Mucosa of gallbladder (tissue), 1 donor: ENCODE measurements around the gene DGCR2. TPM values are rescaled to one million over a fixed set of nuclear protein-coding genes. Genes with fewer than 3 reads are reported as not detected.
"Not testable (repeated sequence)": the region's sequence is repeated elsewhere in the genome, so short reads cannot be mapped to it uniquely, and the experiment has no call there.

Experiments used
- DNase-seq: peaks from one replicate; pipeline ENCODE4 v3.0.0-alpha.2; 2020; ENCODE audit warnings: low spot score
- total RNA-seq: library from RNA; stranded (reverse); gene quantifications from one replicate; pipeline ENCODE4 v1.2.1, GENCODE V29; 2021
- donor health status: DM: no; HTN: no; CAD: no.

Gene DGCR2, protein sequence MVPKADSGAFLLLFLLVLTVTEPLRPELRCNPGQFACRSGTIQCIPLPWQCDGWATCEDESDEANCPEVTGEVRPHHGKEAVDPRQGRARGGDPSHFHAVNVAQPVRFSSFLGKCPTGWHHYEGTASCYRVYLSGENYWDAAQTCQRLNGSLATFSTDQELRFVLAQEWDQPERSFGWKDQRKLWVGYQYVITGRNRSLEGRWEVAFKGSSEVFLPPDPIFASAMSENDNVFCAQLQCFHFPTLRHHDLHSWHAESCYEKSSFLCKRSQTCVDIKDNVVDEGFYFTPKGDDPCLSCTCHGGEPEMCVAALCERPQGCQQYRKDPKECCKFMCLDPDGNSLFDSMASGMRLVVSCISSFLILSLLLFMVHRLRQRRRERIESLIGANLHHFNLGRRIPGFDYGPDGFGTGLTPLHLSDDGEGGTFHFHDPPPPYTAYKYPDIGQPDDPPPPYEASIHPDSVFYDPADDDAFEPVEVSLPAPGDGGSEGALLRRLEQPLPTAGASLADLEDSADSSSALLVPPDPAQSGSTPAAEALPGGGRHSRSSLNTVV
- total RNA-seq, result 104 TPM

DNA sequence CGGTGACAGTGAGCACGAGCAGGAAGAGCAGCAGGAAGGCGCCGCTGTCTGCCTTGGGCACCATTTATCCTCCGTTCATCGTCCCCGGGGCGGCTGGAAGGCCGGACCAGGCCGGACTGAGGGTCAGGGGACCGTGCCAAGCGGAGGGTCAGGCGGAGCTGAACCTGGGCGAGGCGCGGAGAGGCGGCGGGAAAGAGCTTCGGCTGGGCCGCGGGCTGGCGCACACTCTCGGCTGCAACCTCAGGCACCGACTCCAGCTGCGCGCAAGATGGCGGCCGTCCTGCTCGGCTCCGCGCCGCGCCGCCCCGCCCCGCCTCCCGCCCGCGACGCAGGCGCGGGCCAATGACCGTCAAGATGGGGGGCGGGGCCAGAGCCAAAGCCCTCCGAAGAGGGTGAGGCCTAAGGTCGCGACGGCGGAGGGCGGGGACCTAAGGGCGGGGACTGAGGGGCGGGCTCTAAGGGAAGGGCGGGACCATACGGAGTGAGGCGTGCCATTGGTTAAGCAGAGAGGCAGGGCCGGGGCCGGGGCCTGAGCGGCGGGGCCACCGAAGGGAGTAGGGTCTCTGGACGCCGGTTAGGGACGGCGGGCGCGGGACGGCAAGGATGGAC is at the start of gene DGCR2:
TSS of gene DGCR2 (minus strand) at position 270 of the 609 bp plus-strand sequence. CDS start at position 64, 206 bp downstream.
- DNase-seq, result peak; percentile 96

DNA sequence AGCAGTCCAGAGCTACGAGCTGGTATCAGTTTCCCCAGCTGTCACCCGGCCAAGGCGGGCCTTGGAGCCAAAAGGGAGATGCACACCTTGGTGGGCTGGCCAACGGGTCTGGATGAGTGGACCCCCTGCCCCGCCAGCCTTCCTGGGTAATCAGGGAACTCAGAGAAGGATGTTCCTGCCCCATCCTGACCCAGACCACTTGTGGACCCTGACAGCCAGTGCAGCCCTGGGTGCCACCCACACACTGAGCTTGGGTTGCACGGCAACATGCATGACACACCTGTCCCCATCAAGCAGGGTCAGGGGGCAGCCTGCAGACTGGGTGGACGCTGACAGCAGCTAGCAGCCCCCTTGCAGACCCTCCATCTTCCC is 47.7 kb upstream of the DGCR2 start:
- DNase-seq, result no peak

DNA sequence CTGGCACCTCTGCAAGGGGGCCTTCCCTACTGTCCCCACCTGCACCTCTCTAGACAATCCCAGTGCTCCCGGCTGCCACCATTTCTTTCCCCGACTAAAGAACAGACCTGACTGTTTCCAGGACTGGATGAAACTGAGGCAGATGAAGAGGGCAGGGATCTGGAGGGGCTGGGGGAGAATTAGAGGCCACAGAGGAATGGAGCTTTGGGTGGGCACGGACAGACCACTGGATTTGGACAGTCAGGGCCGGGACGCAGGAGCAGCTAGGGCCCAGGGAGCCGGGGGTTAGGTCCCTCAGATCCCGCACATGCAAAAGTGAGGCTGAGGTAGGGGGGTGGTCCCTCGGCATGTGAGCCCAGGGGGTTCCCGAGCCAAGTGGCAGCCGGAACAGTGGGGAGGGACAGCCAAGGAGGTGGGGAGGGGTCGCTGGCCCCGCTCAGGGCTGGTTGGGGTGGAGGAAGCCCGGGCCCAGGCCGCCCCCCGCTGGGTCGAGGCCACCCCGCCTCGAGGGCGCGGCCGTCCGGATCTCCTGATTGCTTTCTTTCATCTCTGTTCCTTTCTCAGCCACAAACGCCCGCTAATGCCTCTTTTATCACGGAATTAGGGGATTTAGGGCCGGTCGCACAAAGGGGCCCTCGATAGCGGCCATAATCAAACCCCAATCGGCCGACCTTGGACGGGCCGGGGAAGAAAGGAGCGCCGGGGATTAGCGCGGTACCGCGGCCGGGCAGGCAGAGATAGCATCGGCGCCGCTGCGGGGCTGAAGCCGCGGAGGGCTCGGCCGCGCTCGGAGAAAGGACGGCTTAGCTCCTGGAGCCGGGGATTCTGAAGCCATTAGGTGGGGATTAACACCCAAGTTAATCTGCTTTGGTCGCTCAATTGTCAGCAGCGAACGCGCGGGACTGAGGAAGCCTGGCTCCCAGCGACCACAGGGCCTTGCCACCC is 47.1 kb upstream of the DGCR2 start:
- DNase-seq, result no peak

GRCh38 chr22:19168088-19168890 is 46.1 kb upstream of the DGCR2 start:
- DNase-seq, result no peak

DNA sequence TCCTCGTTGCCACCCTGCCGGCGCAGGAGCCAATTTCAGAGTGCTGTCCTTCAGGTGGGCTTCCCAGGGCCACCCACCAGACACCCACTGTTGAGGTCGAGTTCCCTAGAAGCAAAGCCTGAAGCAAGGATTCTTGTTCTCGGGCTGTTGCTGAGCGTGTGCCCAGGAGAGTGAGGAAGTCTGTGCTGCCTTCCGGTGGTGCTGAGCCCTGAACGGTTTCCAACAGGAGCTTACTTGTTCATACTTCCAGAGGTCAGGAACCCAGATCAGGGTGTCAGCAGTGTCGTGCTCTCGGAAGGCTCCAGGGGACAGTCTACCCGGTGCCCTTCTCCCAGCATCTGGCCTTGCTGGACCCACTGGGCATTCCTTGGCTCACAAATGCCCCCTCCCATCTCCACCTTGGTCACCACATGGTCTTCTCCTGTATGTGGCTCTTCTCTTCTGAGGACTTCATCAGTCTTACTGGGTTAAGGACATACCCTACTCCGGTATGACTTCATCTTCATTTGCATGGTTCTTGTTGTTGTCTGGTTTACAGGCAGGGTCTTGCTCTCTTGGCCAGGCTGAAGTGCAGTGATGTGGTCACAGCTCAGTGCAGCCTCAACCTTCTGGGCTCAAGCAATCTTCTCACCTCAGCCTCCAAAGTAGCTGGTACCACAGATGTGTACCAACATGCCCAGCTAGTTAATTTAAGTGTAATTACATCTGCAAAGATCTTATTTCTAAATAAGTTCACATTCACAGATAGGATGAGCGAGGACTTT is 45.1 kb upstream of the DGCR2 start:
- no peak for DNase-seq

DNA sequence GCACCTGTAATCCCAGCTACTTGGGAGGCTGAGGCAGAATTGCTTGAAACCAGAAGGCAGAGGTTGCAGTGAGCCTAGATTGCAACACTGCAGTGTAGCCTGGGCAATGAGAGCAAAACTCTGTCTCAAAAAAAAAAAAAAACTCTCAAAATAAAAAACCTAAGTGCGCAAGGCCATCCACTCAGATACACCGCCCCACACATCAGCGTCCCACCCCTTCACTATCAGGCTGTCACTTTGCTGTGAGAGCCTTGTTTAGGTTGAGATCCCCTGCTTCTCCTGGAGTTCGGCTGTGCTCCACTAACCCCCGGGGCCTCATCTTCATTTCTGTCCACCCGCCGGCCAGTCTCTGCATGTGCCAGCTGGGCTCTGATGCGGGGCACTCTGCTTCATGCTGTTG is 44.2 kb upstream of the DGCR2 start:
- DNase-seq, result no peak

DNA sequence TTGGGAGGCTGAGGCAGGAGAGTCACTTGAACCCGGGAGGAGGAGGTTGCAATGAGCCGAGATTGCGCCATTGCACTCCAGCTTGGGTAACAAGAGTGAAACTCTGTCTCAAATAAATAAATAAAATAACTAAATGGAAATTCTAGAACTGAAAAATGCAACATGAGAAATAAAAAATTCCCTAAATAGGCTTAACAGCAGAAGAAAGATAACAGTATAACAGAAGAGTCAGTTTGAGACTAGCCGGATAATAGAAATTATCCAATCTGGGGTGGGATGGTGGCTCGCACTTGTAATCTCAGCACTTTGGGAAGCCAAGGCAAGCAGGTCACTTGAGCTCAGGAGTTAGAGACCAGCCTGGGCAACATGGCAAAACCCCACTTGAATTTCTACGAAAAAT is 42.2 kb upstream of the DGCR2 start:
- DNase-seq, result no peak

- not testable (repeated sequence) for DNase-seq
Observed at GRCh38 chr22:19158649-19159048, 36.4 kb upstream of the DGCR2 start.

GRCh38 chr22:19156109-19156508 is 33.9 kb upstream of the DGCR2 start:
- not testable (repeated sequence) for DNase-seq

GRCh38 chr22:19152942-19153883 is 31.0 kb upstream of the DGCR2 start:
- DNase-seq, result no peak

DNA sequence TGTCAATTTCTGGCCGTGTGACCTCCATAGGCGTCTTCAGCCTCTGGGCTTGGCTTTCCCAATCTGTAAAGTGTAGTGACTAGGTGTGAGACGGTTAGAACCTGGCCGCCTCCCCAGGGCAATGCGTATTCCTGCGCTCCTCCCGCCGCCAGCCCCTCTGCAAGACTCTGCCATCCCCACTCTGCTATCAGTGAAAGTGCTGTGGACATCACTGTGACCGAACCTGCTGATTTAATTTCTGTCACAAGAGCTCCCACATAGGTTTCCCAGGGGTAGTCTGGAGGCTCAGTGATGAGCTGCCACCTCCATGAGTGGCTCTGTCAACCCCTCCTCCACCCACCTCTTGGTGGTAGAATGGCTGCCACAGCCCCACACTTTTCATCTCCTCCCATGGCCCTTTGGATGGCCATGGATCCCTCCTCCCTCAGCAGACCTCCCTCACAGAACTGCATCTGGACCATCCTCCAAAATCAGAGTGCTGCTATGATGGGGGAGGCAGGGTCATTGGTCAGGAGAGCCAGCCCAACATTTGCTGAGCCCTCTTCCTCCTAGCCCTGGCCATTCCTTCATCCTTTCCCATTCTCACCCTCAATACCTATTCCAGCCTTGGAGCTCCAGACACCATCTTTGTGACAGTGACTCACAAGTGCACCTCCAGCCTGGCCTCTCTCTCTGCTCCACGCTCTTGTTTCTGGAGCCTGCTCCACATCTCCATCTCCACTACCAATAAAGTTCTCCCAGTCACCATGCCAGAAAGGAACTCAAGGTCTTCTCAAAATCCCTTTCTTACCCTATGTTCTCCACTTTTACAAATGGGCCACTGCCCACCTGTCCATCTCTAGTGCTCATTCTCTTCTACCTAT is 29.3 kb upstream of the DGCR2 start:
- no peak for DNase-seq

DNA sequence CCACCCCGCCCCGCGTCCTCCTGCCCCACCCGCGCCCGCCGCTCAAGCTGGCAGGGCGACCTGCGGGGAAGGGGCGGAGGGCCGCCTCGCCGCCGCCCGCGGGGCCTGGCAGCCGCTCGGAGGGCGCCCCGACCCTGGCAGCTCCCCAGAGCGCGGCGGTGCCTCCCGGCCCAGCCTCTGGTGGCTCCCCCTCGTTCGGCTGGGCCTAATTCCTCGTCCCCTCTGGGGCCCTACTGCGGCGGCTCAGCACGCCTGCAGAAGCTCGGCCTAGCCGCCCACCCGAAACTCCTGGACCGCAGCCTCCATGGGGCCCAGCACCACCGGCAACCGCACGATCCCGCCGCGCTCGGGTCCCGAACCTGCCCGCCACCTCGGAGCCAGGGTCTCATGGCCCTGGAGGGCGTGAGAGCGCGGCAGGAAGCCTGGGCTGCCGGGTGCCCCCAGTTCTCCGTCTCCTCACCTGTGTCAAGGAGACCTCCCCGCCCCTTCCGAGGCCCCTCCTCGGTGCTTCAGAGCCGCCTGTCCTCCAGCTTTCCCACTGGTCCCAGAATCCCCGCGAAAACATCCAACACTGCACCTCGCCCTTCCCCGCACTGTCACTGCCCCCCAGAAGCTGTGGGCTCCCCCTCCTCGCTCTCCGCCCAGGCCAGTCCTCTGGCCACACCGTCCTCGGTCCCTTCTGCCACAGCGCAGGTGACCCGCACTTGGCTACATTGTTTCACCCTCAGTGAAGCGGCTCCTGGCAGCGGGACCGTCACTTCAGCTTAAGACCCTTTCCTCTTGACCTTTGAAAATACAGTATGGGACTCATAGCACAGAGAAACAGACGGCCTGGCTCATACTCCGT is 28.5 kb upstream of the DGCR2 start:
- DNase-seq, result no peak

GRCh38 chr22:19149991-19150390 is 27.8 kb upstream of the DGCR2 start, which contains the start of gene GSC2:
TSS of gene GSC2 (minus strand) at chr22:19150292. CDS start at chr22:19150283, 9 bp downstream.
- no peak for DNase-seq

DNA sequence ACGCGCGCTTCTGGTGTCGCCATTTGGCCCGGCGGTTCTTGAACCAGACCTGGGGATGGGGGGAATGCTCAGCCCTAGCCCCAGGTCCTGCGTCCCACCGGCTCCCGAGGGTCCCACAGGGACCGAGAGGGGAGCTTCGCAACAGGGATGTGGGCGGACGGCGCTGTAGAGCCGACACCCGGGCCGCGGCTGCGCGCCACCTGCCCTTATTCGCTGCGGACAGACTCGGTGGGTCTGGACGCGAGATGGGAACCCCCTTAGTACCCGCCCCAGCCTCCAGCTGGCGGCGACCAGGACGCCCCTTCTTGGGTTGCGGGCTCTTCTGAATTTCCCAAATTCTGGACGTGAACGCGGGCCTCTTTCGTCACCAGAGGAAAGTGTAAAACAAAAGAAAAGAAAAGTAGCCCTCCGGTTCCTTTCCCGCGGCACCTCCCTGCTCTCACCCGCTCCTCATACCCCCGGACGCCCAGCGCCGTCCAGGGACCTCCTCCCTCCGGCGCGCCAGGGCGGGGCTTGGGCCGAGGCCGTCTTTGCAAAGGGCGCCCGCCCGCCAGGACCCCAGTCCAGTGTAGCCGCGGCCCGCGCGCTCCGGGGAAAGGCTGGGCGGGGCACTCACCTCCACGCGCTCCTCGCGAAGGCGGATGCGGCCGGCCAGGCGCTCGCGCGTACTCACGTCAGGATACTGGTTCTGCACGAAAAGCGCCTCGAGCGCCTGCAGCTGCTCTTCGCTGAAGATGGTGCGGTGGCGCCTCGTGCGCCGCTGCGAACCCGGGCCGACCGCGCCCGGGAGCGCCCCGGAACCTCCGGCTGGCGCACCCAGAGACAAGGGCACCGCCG is 27.1 kb upstream of the DGCR2 start:
- DNase-seq, result no peak

DNA sequence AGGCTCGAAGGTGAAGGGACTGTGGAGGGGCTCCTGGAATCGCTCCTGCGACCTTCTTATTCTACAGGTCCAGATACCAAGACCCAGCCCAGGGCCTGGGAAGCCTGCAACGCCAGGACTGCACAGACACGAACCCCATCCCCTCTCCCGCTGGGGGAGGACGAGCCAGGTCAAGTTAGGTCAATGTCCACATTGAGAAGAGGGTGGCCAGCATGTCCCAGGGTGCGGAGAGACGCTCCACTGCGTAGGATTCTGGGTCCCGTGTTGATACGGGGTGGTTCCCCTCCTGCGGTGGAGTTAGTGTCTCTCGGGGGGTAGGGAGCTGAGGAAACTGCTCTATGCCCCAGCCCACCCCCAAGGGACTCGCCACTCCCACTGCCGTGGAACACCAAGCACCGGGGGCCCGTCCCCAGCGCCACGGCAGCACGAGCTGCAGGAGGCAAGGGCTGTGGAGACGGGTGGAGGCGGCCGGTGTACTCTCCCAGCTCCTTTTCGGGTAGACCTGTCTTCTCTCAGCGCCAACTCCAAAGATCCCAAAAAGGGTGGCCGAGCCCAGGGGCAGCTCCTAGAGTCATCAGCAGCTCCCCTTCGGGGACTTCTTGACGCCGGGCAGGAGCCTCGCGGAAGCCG is 26.3 kb upstream of the DGCR2 start:
- no peak for DNase-seq
